Measurements from ENCODE around the gene PNLIPRP3. TPM values are rescaled to one million over a fixed set of nuclear protein-coding genes. Genes with fewer than 3 reads are reported as not detected.
A peak's percentile ranks its signal among the peaks of the same experiment; 100 is the strongest.

Gene PNLIPRP3
- total RNA-seq, 1 donor from 2014 or later: not detected

DNA sequence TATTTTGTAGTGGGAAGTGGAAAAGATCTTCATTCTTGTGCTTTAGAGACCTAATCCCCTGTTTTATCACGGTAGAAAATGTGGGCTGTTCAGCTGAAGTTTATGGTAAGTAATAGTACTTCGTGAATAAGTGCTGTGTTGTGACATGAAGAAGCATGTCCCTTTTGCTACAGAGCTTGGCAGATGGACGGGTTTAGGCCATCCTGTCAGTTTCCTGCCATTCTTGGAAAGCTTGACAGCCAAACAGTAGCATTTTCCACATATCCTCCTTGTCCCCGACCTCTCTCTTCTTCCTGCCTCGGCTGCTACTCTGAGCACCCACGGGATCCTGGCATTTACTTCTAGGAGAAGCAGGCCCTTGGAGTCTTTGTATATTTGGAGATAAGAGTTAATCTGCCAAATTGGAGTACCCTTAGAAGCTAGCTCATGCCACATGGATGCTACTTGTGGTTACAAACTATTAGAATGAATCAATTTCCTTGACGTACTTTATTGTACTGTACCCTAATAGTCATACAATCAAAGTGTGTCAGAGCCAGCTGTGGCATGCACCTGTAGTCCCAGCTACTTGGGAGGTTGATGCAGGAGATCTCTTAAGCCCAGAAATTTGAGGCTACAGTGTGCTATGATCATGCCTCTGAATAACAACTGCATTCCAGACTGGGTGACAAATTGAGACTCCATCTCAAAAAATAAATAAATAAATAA is 39.2 kb downstream of the PNLIPRP3 start:
- H3K36me3 ChIP-seq (ENCODE audit: control insufficient read depth, insufficient read depth, low read length): no peaks in the 10 kb centered on the region

DNA sequence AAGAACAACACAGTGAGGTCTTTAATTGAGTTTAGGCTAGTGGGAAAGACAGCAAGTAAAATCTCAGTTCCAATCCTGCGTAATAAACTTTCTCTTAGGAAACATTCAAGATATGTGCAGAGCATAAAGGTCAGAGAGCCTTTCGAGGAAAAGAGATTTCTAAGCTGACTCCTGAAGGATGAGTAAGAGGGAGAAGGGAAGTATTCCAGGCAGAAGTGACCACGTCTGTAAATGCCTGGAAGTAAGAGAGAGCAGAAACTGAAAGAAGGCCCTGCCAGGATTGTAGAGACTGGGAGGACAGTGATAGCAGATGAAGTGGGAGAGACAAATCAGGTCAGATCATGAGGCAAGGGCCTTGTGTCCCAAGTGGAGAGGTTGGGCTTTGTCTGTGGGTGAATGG is 41.8 kb downstream of the PNLIPRP3 start:
- DNase-seq (ENCODE audit: low read depth): no peak
- no peaks in the 10 kb centered on the region for H3K27me3 ChIP-seq (ENCODE audit: control insufficient read depth, insufficient read depth, low read length)
- TF ChIP-seq, protein P1, sequence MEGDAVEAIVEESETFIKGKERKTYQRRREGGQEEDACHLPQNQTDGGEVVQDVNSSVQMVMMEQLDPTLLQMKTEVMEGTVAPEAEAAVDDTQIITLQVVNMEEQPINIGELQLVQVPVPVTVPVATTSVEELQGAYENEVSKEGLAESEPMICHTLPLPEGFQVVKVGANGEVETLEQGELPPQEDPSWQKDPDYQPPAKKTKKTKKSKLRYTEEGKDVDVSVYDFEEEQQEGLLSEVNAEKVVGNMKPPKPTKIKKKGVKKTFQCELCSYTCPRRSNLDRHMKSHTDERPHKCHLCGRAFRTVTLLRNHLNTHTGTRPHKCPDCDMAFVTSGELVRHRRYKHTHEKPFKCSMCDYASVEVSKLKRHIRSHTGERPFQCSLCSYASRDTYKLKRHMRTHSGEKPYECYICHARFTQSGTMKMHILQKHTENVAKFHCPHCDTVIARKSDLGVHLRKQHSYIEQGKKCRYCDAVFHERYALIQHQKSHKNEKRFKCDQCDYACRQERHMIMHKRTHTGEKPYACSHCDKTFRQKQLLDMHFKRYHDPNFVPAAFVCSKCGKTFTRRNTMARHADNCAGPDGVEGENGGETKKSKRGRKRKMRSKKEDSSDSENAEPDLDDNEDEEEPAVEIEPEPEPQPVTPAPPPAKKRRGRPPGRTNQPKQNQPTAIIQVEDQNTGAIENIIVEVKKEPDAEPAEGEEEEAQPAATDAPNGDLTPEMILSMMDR (IDR thresholded peaks at IDR 0.05; ENCODE audit: insufficient read depth, low read length, poor library complexity, severe bottlenecking): no peak
- no peaks in the 10 kb centered on the region for H3K36me3 ChIP-seq (ENCODE audit: control insufficient read depth, insufficient read depth, low read length)
- H3K4me3 ChIP-seq (ENCODE audit: low read depth, low read length): no peak overlapping the region

More for the DNA sequence above, 39.2 kb downstream of the PNLIPRP3 start:
- TF ChIP-seq, protein P1 (IDR thresholded peaks at IDR 0.05; ENCODE audit: insufficient read depth, low read length, poor library complexity, severe bottlenecking): no peak
- DNase-seq (ENCODE audit: low read depth): no peak
- no peaks in the 10 kb centered on the region for H3K27me3 ChIP-seq (ENCODE audit: control insufficient read depth, insufficient read depth, low read length)
- no peak overlapping the region for H3K4me3 ChIP-seq (ENCODE audit: low read depth, low read length)

DNA sequence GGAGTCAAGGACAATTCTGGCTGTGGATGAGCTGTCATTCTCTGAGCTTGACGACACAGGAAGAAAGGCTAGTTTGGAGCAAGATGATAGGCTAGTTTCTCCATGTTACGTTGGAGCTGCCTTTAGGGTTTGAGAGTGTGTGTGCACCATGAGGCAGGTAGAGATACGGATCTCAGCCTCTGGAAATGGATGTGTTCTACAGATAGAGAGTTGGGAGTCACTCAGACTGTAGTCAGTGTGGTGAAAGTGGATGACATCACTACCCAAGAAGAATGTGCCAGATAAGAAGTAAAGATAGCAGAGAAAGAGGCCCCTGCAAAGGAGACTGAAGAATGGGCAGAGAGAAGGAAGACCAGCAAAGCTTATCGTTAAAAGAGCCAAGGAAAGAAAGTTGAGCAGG is 42.4 kb downstream of the PNLIPRP3 start:
- no peaks in the 10 kb centered on the region for H3K27me3 ChIP-seq (ENCODE audit: control insufficient read depth, insufficient read depth, low read length)

DNA sequence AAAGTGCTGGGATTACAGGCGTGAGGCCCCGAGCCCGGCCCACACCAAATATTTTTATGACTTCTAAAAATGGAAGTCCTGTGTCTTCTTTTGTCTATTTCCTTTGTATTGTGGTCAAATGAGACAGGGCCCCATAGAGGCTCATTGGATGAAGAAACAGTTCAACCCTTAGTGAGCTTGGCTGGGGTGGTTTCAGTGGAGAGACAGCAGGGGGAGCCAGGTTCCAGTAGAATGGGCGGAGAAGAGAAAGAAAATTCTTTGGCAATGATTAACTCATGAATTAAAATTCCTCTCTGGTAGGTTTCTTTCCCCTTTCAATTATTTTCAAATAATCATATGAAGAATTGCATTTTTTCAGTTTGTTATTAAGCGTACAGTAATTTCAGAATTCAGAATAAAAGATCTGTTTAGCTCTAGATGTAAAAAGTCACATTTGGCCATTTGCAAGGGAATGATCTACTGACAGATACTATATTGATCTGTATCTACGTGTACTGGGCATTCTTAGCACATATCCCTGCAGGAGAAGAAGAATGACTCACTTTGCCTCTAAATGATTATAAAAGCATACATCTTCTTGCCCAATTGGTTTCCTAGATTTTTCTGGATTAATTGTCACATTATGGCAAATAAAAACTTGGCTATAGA is 43.2 kb downstream of the PNLIPRP3 start:
- Histone ChIP-seq H3K36me3 (ENCODE audit: control insufficient read depth, insufficient read depth, low read length) (no peaks in the 10 kb centered on the region), H3K4me3 (ENCODE audit: low read depth, low read length) (no peak overlapping the region), H3K27me3 (ENCODE audit: control insufficient read depth, insufficient read depth, low read length) (no peaks in the 10 kb centered on the region)
- no peak for DNase-seq (ENCODE audit: low read depth)
- TF ChIP-seq, protein P1 (IDR thresholded peaks at IDR 0.05; ENCODE audit: insufficient read depth, low read length, poor library complexity, severe bottlenecking): peak; percentile 69

More for the DNA sequence above, 42.4 kb downstream of the PNLIPRP3 start:
- no peaks in the 10 kb centered on the region for H3K36me3 ChIP-seq (ENCODE audit: control insufficient read depth, insufficient read depth, low read length)
- no peak for DNase-seq (ENCODE audit: low read depth)
- TF ChIP-seq, protein P1 (IDR thresholded peaks at IDR 0.05; ENCODE audit: insufficient read depth, low read length, poor library complexity, severe bottlenecking): no peak
- H3K4me3 ChIP-seq (ENCODE audit: low read depth, low read length): no peak overlapping the region

DNA sequence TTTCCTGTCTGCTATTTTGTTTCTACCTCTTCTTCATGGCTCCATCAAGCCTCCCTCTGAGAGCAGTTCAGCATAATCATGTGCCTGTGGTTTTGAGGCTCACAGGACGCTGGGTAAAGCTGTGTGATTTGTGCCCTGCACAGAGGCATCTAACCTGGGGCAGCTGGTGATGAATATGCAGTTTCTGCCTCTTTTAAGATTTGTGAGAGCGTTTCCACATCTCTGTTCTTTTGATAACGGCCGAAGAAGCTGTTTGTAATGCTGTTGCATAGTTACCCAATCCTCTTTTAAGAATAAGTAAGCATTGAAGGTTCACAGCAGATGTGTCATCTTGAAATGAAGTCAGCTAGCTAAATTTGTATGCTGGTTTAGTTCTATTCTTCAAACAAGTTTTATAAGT is 45.2 kb downstream of the PNLIPRP3 start:
- no peak overlapping the region for H3K4me3 ChIP-seq (ENCODE audit: low read depth, low read length)
- TF ChIP-seq, protein P1 (IDR thresholded peaks at IDR 0.05; ENCODE audit: insufficient read depth, low read length, poor library complexity, severe bottlenecking): no peak
- no peaks in the 10 kb centered on the region for H3K36me3 ChIP-seq (ENCODE audit: control insufficient read depth, insufficient read depth, low read length)
- no peak for DNase-seq (ENCODE audit: low read depth)
- H3K27me3 ChIP-seq (ENCODE audit: control insufficient read depth, insufficient read depth, low read length): no peaks in the 10 kb centered on the region

Data from kidney epithelial cell (primary cell).